C4-2B (cell line): ENCODE data around the gene EHD1.
A peak's percentile ranks its signal among the peaks of the same experiment; 100 is the strongest.

Experiments used
- H3K27ac ChIP-seq: fragments of 450-650 bp; 2 replicates; pipeline ENCODE4 v1.5.1; 2017
- ZFX ChIP-seq: fragments of 450-650 bp; IDR thresholded peaks from 2 replicates; pipeline ENCODE4 v1.6.1; 2017
- TF ChIP-seq, protein P1 (sequence below): fragments of 450-650 bp; conservative IDR thresholded peaks from 2 replicates; pipeline ENCODE4 v1.5.1; 2017; ENCODE audit warnings: mild to moderate bottlenecking

EHD1 gene

DNA sequence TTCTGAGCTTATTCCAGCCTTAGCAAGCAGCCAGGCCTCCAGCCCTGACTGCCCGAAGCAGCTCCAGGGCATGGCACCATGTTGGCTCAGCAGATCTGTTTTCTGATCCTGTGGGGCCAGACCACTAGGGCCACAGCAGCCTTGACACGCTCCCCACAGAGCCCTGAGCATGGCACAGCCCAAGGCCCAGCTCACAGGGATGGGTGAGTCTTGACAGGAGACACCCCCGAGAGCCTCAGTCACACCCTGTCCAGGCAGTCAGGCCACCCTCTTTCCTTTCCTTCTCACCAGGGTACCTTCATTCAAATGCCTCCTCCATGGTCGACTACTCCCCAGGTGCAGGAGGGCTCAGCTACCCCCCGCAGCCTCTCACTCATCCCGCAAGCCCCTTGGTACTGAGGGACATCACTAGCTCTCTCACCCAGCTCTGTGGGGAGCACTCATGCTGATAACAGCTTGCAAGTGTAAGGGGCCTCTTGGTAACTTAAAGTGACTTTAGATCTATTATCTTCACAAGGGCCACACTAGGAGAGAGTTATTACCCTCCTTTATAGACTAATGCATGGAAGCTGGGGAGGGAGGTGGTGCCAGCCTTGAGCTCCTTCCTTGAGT is 30.1 kb downstream of the EHD1 start:
- peak overlapping the region; percentile 3 for H3K27ac ChIP-seq
- no peak for TF ChIP-seq ZFX
- TF ChIP-seq, protein P1, sequence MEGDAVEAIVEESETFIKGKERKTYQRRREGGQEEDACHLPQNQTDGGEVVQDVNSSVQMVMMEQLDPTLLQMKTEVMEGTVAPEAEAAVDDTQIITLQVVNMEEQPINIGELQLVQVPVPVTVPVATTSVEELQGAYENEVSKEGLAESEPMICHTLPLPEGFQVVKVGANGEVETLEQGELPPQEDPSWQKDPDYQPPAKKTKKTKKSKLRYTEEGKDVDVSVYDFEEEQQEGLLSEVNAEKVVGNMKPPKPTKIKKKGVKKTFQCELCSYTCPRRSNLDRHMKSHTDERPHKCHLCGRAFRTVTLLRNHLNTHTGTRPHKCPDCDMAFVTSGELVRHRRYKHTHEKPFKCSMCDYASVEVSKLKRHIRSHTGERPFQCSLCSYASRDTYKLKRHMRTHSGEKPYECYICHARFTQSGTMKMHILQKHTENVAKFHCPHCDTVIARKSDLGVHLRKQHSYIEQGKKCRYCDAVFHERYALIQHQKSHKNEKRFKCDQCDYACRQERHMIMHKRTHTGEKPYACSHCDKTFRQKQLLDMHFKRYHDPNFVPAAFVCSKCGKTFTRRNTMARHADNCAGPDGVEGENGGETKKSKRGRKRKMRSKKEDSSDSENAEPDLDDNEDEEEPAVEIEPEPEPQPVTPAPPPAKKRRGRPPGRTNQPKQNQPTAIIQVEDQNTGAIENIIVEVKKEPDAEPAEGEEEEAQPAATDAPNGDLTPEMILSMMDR = no peak

DNA sequence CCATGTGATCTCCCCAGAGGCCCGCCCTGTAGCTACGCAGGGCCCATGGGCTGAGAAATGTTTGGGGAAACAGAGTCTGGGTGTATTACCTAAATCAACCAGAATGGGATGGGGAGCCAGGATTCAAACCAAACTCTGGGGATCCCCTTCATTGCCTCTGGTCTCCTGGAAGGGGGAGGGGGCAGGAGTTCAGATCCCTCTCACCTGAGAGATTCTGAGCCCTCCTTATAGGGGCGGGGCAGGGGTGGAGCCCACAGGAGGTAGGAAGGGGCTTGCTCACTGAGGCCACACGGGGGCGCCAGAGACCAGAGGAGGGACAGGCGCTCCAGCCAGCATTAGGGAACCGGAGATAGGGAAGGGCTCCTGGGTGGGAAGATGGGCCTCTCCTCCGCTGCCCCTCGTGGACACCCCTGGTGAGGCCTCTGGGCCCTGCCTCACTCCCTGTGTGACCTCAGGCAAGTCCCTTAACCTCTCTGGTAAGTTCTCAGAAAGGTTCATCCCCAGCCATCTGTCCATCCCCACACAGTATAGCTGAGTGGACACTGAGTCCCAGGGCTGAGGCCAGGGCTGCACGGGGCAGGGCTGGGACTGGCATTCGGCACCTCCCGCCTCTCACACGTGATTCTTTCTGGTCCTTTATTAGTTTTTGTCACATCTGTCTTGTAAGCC is 31.3 kb downstream of the EHD1 start:
- TF ChIP-seq, protein P1 = peak; percentile 99
- TF ChIP-seq ZFX = no peak
- H3K27ac ChIP-seq = peak overlapping the region; percentile 15; the same call in 1 of the 2 replicates

DNA sequence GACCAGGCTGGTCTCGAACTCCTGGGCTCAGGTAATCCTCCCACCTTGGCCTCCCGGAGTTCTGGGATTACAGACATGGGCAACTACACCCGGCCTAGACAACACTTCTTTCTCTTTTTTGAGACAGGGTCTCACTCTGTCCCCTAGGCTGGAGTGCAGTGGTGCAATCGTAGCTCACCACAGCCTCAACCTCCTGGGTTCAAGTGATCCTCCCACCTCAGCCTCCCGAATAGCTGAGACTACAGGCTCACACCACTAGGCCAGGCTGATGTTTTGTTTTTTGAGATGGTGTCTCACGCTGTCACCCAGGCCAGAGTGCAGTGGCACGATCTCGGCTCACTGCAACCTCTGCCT is 32.7 kb downstream of the EHD1 start:
- peak overlapping the region; percentile 83 for H3K27ac ChIP-seq

DNA sequence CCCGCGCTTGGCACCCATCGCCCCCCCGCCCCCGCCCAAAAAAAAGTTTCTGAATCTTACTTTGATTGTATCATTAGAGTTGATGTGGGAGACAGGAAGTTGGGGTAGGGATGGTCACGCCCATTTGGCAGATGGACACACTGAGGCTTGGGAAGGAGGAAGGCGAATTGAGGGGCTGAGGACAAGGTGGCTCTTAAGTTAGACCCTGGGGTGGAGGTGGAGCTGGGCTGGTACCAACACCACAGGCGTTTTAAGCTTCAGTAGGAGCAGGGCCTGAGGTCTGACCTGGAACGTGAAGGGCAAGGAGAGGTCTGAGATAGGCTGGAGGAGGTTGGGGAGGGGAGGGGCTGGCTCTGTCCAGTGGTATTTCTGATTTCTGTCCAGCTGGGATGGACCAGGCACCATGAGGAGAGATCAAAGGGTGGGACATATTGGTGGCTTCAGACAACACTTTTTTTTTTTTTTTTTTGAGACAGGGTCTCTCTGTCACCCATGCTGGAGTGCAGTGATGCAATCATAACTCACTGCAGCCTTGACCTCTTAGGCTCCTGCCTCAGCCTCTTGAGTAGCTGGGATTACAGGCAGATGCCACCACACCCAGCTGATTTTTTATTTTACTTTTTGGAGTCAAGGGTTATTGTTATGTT is 33.2 kb downstream of the EHD1 start:
- TF ChIP-seq ZFX = no peak
- TF ChIP-seq, protein P1 = no peak
- H3K27ac ChIP-seq = peak overlapping the region; percentile 83

DNA sequence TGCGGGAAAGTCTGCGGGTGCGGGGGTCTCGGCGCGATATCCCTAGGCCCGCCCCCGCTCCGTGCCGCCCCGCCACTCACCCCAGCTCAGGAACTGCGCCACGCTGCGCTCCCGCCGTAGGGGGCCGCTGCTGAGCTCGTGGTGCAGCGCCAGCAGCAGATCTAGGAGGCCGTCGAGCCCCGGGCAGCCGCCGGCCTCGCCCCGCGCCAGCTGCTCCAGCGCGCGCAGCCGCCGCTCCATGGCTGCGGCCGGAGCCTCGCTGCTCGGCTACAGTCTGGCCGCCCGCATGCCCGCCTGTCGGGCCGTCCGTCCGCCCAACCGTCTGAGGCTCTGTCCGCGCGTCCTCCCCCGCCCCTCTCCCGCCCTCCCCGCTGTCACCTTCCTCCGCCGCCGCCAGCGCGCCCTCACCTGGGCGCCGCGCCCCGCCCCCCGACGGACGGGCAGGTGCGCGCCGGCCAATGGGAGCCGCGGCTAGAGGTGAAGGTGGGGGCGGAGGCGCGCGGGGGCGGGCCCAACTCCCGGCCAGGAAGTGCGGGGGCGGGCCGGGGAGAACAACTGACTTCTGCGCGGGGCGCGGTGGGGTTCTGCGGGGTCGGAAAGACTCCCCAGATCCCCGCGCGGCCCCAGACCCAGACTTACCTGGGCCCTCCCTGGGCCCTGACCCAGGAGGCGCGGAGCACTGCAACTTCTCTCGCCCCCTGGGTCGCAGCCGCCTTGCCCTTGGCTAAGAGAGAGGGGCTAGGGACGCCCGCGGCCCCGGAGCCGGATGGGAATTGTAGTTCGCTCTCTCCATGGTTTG is 33.9 kb downstream of the EHD1 start, which contains the start of gene CDC42BPG:
Gene CDC42BPG, minus strand, starts transcription at position 324 of the 799 bp plus-strand sequence. Its CDS starts 84 bp downstream, at position 240.
- TF ChIP-seq, protein P1 = peak; percentile 91
- TF ChIP-seq ZFX = peak; percentile 58; the same call in 1 of the 2 replicates
- H3K27ac ChIP-seq = peak within 1 kb of the TSS; percentile 83

DNA sequence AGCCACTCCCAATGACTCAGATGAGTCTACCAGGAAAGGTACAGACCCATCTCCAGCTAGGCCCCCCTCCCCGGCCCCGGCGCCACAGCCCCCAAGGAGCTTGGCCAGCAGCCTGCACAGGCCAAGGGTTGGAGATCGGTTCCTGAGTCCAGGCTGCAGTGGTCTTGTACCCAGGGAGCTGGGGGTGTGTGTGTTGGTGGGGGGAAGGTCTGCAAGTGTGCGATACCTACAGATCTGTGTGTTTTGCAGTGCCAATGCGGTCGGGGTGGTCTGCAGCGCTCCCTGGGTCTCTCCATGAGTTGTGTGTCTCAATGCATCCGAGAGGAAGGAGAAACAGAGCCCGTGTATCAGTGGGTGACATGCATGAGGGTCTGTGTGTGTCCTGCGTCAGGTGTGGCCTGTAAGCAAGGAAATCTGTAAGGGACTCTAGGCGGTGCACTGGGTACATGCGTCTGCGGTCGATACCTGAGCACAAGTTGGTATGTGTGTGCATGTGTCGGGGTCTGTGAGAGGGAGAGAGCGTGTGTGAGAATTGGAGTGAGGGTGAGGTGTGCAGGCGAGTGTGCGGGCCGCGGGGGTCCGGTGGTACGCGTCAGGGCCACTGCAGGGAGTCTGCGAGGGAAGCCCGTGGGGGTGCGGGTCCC is 34.6 kb downstream of the EHD1 start:
- TF ChIP-seq, protein P1 = no peak
- TF ChIP-seq ZFX = no peak
- H3K27ac ChIP-seq = peak overlapping the region; percentile 83

DNA sequence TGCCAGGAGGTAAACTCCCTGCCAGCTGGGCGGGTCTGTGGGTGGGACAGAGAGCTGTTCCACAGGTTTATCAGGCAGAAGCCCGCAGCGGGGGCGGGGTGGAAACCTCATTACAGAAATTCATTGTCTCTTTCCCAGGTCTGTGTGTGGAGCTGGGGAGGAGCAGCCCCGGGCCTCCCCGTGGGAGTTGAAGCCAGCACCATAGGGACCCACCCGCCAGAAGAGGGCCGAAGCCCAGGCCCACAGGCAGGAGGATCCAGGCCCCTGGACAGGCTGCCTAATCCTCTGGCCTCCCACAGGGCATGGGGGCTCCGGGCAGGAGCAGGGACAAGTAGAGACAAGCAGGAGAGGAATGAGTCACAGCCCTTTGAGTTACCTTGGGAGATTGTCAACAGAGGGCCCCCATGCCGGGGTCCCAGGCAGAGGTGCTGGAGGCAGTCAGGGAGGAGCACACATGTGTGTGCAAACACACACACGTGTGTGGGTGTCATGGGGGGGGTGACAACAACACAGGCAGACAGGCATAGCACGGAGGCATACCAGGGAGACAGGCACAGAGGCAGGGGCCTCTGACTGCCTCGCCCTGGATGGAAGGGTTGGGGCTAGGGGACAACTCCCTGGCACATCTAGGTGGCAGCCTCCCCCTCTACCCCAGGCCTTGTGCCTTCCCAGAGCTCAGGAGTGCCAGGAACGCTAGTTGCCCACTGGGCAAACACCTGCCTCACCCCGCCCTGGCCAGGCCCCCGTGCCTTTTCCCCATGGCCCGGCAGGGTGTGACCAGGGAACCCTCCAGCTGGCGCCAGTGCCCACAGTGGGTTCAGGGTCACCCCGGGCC is 35.4 kb downstream of the EHD1 start:
- H3K27ac ChIP-seq = peak overlapping the region; percentile 83
- no peak for TF ChIP-seq ZFX
- TF ChIP-seq, protein P1 = no peak
